C4-2B (cell line): ENCODE results near the gene TSPEAR.

Experiments used
- CTCF ChIP-seq: fragments of 450-650 bp; conservative IDR thresholded peaks from 2 replicates; pipeline ENCODE4 v1.5.1; 2017; ENCODE audit warnings: mild to moderate bottlenecking
- ZFX ChIP-seq: fragments of 450-650 bp; IDR thresholded peaks from 2 replicates; pipeline ENCODE4 v1.6.1; 2017

DNA sequence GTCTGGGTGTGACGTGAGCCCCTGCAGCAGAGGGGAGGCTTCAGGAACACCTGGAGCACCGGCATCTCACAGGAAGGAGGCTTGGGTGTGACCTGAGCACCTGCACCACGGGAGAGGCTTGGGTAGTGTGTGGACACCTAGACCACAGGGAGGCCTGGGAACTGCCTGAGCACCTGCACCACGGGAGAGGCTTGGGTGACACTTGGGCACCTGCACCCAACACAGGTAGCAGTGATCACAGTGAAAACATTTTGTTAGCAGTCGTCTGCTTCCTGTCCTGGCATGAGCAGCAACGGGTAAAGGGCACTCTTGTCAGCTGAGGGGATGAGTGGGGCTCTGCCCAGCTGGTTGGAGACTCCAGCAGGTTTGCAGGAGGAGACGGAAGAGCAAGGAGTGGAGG, 233.7 kb downstream of the TSPEAR start:
- TF ChIP-seq CTCF (no peak), ZFX (no peak)
